Choroid plexus epithelial cell (primary cell): ENCODE results near the gene TMPRSS4.

Source experiments
- DNase-seq: peaks from one replicate; pipeline ENCODE4 v3.0.0-alpha.2; 2010; ENCODE audit warnings: low read depth
- H3K4me3 ChIP-seq: 2 replicates; pipeline ENCODE4 v1.5.1; 2011; ENCODE audit warnings: low read depth, mild to moderate bottlenecking, control low read depth, low read length, moderate library complexity
- TF ChIP-seq, protein P1 (sequence below): conservative IDR thresholded peaks from 2 replicates; pipeline ENCODE4 v1.5.1; 2011; ENCODE audit warnings: low read depth, mild to moderate bottlenecking, control low read depth, inconsistent platforms, low read length, moderate library complexity

TMPRSS4 gene

DNA sequence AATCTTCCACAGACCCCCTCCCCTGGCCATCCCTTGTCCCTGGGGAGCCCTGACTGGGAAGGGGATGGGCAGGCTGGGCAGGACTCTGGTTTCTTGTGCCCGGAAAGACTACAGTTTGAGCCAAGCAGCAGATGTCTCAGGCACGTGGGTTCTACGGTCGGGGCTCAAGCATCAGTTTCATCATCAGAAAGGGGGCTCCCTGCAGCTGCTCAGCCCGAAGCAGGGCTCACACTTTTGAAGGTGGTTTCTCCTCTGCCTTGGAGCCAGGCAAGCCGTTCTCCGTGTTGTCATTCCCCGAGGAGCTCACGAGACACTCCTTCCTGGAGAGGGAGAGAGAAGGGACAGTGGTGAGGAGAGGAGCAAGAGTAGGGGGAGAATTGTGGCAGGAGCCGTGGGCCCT, 59.9 kb downstream of the TMPRSS4 start:
- no peak for DNase-seq

DNA sequence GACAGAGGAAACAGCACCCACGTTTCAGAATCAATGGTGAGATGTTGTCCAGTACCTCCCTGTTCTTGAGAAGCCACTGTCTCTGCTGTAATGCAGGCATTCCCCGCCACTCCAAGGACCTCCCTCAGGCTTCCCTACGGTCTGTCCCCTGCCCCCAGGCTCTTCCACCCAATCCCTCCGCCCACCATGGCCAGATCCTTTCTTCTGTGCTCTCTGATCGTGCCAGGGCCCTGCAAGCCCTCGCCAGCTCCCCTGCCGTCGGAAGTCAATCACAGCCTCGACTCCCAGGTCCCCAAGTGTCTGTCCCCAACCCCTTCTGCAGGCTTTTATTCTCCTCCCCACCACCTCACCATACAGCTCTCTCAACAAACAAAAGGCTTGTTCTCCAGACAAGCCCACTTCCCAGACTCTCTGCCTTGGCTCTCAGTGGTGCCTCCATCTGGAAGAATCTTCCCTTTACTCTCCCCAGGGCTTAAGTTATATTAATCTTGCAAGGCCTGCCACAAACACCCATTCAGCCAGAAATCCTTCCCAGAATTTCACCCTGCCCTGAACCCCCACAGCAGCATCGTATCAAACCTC, 62.1 kb downstream of the TMPRSS4 start:
- TF ChIP-seq, protein P1, sequence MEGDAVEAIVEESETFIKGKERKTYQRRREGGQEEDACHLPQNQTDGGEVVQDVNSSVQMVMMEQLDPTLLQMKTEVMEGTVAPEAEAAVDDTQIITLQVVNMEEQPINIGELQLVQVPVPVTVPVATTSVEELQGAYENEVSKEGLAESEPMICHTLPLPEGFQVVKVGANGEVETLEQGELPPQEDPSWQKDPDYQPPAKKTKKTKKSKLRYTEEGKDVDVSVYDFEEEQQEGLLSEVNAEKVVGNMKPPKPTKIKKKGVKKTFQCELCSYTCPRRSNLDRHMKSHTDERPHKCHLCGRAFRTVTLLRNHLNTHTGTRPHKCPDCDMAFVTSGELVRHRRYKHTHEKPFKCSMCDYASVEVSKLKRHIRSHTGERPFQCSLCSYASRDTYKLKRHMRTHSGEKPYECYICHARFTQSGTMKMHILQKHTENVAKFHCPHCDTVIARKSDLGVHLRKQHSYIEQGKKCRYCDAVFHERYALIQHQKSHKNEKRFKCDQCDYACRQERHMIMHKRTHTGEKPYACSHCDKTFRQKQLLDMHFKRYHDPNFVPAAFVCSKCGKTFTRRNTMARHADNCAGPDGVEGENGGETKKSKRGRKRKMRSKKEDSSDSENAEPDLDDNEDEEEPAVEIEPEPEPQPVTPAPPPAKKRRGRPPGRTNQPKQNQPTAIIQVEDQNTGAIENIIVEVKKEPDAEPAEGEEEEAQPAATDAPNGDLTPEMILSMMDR, result no peak
- H3K4me3 ChIP-seq, result no peak overlapping the region
- no peak for DNase-seq

More for the DNA sequence above, 59.9 kb downstream of the TMPRSS4 start:
- TF ChIP-seq, protein P1, result no peak
- no peak overlapping the region for H3K4me3 ChIP-seq

DNA sequence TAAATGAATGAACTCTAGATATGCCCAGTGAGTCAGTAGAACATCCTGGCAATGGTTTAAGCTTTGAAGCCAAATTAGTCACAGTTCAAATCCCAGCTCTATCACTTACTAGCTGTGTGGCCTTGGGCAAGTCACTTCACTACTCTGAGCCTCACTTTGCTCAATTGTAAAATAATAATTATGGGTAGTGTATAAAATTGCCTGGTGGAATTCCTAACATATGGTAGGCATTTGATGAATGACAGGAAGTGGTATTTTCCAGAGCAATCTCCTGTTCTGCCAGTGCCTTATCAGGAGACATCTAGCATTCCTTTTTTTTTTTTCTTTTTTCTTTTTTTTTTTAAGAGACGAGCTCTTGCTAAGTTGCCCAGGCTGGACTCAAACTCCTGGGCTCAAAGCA, 62.7 kb downstream of the TMPRSS4 start:
- no peak for DNase-seq

DNA sequence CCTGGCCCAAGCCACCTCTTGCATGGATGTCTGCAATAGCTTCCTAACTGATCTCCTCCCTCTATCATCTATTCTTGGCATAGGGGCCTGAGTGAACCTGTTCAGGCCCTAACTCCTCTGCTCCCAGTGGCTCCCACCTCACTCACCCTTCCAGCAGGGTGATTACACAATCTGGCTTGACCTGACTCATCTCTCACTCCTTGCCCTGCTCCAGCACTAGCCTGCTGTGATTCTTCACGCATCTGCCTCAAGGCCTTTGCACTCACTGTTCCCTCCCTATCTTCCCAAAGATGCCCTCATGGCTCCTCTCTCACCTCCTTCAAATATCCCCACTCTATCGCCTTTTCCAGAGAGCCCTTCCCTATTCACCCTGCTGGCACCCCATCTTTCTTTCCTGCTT, 65.2 kb downstream of the TMPRSS4 start:
- DNase-seq, result no peak
- TF ChIP-seq, protein P1, result no peak
- no peak overlapping the region for H3K4me3 ChIP-seq

More for the DNA sequence above, 62.7 kb downstream of the TMPRSS4 start:
- H3K4me3 ChIP-seq, result no peak overlapping the region
- TF ChIP-seq, protein P1, result no peak

DNA sequence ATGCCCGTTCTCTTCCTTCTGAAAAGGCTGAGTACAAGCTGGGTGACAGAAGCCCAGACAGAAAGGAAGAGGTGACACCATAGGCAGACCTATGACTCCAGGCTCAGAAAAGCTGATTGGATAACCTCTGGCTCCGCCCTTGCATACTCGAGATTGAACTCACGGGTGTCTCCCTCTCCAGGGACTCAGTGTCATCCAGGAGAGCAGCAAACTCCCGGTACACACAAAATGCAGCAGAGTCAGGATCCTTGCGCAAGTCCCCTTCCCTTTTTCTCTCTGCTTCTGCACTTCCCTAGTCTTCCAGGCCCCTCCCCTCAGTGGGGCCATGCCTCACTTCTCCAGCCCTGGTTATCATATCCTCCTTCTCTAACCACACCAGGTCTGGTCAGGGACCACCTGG, 65.9 kb downstream of the TMPRSS4 start:
- TF ChIP-seq, protein P1, result no peak
- no peak for DNase-seq
- H3K4me3 ChIP-seq, result no peak overlapping the region

DNA sequence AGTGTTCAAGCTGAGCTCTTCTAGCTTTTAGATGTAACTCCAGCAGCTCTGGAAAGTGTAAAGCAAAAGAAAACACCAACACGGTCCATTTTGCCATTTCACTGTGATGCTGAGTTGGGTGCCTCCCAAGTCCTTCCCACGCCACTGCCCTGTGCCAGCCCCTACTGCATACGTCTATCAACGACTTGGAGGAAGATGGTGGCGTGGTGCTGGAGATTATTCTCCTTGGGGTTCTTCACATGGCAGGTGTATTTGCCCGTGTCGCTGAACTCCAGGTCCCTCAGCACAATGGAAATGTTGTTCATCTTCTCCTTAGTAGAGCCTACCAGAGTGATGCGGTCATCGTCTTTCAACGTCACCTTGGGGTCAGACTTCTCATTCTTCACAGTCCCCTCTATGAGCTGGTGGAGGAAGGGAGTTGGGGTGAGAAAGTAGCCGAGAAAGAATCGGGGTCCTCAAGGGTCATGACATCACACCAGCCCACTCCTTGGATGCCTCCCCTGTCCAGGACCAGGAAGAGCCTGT, 66.8 kb downstream of the TMPRSS4 start:
- TF ChIP-seq, protein P1, result no peak
- no peak for DNase-seq
- H3K4me3 ChIP-seq, result no peak overlapping the region
